ENCODE results near the gene C1orf159. TPM values are rescaled to one million over a fixed set of nuclear protein-coding genes. Genes with fewer than 3 reads are reported as not detected.
"Not testable (repeated sequence)": the region's sequence is repeated elsewhere in the genome, so short reads cannot be mapped to it uniquely, and the experiment has no call there.

The C1orf159 gene
- total RNA-seq, 2 experiments from 2014 or later, result 20.0 to 22.1 TPM

GRCh38 chr1:1152431-1152830, 36.5 kb upstream of the C1orf159 start:
- POLR2A ChIA-PET, result not testable (repeated sequence)

GRCh38 chr1:1151306-1151705, 35.4 kb upstream of the C1orf159 start:
- POLR2A ChIA-PET, result no interaction called here
- CTCF ChIA-PET, result no interaction called here

More at GRCh38 chr1:1152431-1152830, 36.5 kb upstream of the C1orf159 start:
- CTCF ChIA-PET, result not testable (repeated sequence)

- CTCF ChIA-PET, result no interaction called here
- POLR2A ChIA-PET, result no interaction called here
Measured at GRCh38 chr1:1150100-1150499, 34.2 kb upstream of the C1orf159 start.

- POLR2A ChIA-PET, result no interaction called here
- CTCF ChIA-PET, result no interaction called here
Measured at GRCh38 chr1:1149416-1149815, 33.5 kb upstream of the C1orf159 start.

- ChIA-PET CTCF (interaction anchor here (0.6 kb wide), 1 partner anchor 153 kb away, joined by 3 read pairs; no protein-coding TSS in a partner anchor), POLR2A (no interaction called here)
Measured at GRCh38 chr1:1148569-1148968, 32.7 kb upstream of the C1orf159 start.

GRCh38 chr1:1148061-1148460, 32.2 kb upstream of the C1orf159 start:
- CTCF ChIA-PET, result interaction anchor here (0.6 kb wide), 1 partner anchor 153 kb away, joined by 3 read pairs; no protein-coding TSS in a partner anchor
- POLR2A ChIA-PET, result no interaction called here

- CTCF ChIA-PET, result no interaction called here
Measured at GRCh38 chr1:1146596-1146995, 30.7 kb upstream of the C1orf159 start.

GRCh38 chr1:1146026-1146425, 30.1 kb upstream of the C1orf159 start:
- CTCF ChIA-PET, result no interaction called here
- POLR2A ChIA-PET, result no interaction called here

More at GRCh38 chr1:1146596-1146995, 30.7 kb upstream of the C1orf159 start:
- POLR2A ChIA-PET, result no interaction called here

GRCh38 chr1:1145547-1145914, 29.6 kb upstream of the C1orf159 start:
- POLR2A ChIA-PET, result no interaction called here
- CTCF ChIA-PET, result no interaction called here

- CTCF ChIA-PET, result no interaction called here
- POLR2A ChIA-PET, result no interaction called here
Measured at GRCh38 chr1:1144843-1145546, 29.1 kb upstream of the C1orf159 start.

GRCh38 chr1:1144122-1144842, 28.4 kb upstream of the C1orf159 start:
- CTCF ChIA-PET, result no interaction called here
- POLR2A ChIA-PET, result no interaction called here

- ChIA-PET CTCF (no interaction called here), POLR2A (no interaction called here)
Measured at GRCh38 chr1:1143636-1144035, 27.7 kb upstream of the C1orf159 start.

- CTCF ChIA-PET, result no interaction called here
- POLR2A ChIA-PET, result no interaction called here
Measured at GRCh38 chr1:1142844-1143243, 27.0 kb upstream of the C1orf159 start.

- POLR2A ChIA-PET, CTCF ChIA-PET: not testable (repeated sequence)
Measured at GRCh38 chr1:1142352-1142751, 26.5 kb upstream of the C1orf159 start.

- CTCF ChIA-PET, result no interaction called here
Measured at GRCh38 chr1:1141911-1142250, 26.0 kb upstream of the C1orf159 start.

GRCh38 chr1:1141244-1141910, 25.5 kb upstream of the C1orf159 start:
- CTCF ChIA-PET, result no interaction called here
- POLR2A ChIA-PET, result no interaction called here

More at GRCh38 chr1:1141911-1142250, 26.0 kb upstream of the C1orf159 start:
- POLR2A ChIA-PET, result no interaction called here

- POLR2A ChIA-PET, result no interaction called here
- CTCF ChIA-PET, result no interaction called here
Measured at GRCh38 chr1:1140673-1141072, 24.8 kb upstream of the C1orf159 start.

GRCh38 chr1:1137256-1138045, 21.6 kb upstream of the C1orf159 start:
- ChIA-PET CTCF (interaction anchor here (0.7 to 2.8 kb wide), 2 partner anchors 15 to 48 kb away, joined by 4 to 17 read pairs; no protein-coding TSS in a partner anchor), POLR2A (no interaction called here)

GRCh38 chr1:1136547-1137230, 20.8 kb upstream of the C1orf159 start:
- ChIA-PET POLR2A (no interaction called here), CTCF (interaction anchor here (2.8 kb wide), 1 partner anchor 14 kb away, joined by 17 read pairs; no protein-coding TSS in a partner anchor)
